KG1 (cell line): ENCODE data around the gene QRICH2.
"Not testable (repeated sequence)": the region's sequence is repeated elsewhere in the genome, so short reads cannot be mapped to it uniquely, and the experiment has no call there.

ENCODE experiments used
- DNase-seq: peaks from one replicate; lab custom pipeline; 2025; lab: John Stamatoyannopoulos, UW

Gene QRICH2

DNA sequence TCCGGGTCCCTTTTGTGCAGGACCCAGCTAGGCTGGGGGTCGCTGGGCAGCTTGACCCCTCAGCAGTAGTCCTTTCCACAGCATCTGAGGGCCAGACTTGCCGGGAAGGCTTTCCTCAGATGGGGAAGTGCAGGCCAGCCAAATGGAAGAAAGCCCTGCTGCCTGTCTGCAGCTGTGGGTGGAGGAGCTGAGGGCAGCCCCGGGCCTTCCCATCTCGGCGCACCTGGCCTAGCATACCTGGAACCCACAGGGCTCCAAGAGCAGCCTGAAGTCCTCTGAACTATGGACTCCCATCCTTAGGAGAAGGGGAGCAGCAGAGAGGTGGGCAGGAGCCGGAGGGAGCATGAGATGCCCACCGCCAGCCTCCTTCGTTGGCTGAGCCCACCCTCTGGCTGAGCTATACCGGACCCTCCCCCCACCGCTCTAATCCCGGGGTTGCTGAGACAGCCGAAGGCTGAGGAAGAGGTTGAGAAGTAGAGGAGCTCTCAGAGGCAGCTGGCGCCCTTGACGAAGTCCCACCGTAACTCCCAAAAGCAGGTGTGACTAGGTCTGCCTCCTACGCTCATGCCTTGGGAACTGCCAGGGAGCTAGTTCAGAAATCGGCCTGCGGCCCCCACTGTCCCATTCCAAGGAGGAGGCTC lies 29.7 kb downstream of the QRICH2 start:
- no peak for DNase-seq

DNA sequence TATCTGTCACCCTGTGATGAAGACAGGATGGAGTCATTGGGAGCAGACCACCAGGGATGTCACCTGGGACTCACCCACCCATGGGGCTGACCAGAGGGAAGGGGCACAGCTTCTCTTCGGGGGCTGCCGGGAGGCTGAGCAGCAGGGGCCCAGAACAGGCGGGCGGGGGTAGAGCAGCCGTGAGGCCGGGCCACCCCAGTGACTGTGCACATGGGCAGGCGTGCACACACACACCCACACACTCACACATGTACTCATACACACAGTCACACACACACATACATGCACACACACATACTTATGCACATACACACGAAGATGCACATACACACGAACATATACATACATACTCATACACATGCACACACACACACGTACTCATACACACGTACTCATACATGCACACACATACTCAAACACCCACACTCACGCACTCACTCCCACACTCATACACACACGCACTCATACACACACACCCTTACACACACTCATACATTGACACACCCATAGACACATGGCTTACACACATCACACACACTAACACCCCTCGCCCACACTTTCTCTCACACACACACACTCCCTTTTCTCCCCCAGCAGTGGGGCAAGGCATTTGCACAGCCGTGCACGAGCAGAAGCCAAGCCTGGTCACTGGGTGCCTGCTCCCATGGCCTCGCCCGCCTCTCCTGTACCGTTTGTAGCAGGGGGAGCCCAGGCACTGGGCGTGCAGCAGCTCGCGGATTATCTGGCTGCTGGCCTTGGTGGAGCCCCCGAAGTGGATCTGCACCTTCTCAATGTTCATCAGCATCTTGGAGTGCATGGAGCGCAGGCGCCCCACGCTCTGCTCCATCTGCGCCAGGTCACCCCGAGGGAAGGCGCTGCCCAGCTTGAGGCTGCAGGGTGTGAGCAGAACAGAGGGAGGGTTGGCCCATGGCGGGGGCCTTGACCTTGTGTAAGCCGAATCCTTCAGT lies 30.5 kb downstream of the QRICH2 start:
- DNase-seq: no peak

DNA sequence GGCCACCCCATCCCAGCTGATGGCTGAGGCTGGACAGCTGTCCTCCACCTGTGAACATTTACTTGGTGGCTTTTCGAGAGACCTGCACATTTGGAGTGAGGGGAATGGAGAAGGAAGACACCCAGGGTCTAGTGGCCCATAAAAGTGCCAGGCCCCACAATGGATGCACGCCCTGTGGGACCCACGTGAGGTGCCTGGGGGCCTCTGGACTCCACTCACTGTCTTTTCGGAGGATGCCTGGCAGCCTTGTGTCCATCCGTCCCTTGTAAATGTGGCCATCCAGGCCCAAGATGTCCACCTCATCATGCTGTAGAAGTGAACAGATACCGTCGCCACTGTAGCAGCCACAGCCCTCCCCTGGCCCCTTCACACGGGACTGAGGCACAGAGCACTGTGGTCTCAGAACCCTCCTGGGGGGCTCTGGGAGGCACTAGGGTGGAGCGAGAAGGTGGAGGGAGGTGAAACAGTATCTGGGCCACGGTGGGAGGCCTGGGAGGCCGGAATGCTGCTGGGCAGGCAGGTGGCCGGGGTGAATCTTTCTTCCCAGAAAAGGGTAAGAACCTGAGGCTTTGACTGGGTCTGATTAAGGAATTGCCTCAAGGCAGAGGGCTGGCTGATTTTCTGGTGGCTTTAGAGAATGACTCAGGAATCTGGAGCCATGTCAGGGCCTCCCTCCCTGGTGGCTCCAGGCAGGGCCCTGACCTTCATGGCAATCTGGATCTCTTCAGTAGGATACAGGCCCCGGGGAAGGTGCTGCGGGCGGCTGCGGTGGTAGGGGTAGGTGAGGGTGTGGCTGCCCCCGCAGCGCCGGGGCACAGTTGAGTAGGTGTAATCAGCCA lies 31.4 kb downstream of the QRICH2 start:
- no peak for DNase-seq

DNA sequence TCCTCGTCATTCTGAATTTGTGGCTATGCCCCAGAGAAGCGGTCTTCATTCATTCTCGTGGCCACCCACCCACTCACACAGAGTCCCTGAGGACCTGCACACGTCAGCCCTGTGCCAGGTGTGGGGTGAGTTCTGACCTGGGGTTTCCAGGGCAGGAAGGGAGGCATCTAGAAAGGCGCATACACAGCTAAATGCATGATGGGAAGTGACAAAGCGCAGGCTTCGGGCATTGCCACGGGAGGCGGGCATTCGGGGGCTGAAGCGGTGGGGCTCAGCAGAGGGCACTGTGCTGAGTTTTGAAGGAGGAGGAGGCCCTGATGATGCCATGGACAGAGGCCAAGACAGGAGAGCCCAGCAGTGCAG lies 32.0 kb downstream of the QRICH2 start:
- DNase-seq: no peak

DNA sequence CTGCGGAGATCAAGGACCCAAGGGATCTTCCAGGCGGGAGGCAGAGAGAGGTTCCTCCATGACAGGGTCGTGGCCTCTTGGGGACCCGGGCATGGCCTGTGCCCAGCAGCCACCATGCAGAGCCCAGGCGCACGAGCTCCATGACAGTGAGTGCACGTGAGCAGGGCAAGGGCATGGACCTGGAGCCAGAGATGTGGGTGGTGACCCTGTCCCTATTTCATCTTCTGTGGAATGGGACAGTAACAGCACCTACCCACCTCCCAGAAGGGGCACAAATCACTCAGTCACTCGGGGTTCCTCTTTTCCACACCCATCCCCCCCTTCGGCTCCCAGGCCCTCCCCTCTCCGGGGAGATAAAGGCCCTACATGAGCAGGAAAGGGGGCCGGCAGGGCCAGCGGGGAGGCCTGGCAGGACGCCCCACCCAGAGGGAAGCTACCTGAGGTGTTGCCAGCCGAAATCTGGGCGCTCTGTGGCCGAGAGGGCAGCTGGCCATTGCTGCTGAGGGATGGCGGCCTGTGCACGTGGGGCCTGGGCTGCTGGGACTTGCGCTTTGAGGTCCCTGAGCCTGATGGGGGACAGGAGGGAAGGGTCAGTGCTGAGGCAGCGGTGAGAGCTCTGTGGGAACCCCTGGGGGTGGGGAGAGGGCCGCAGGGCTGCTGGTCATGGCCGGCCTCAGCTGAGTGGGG lies 32.6 kb downstream of the QRICH2 start:
- DNase-seq: no peak

DNA sequence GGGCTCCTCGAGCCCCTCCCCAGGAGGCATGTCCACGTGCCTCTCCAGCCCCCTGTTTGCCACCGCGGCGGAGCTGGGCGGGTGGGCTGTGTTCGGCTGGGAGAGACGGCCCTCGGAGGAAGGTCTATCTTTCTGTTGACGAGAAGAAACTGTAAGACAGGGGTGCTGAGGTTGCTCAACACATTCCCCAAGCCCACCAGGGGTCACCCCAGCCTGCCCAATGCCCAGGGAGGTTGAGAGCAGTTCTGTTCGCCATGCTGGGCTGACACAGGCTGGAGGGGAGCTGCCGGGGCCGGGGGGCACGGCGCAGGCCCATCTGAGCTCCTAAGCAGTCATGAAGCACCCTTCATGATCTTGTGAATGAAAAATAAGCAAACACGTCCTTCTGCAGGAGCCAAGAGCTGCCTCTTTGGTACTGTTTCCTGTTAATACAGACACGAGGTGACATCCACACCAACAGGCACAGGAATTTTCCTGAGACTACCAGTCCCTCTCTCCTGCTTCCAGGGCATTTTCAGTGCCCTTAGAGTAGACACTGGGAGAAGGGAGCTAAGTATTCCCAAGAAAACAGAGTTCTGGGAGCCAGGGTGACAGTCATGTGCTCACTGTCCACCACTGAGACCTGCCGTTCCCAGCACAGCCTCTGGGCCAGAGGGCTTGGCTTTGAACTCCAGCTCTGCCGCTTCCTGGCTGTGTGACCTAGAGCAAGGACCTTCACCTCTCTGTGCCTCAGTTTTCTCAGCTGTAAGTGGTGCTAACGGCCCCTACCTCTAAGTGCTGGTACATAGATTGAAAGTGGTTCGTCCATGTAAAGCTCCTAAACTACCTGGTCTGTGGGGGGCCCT lies 33.7 kb downstream of the QRICH2 start:
- DNase-seq: no peak

DNA sequence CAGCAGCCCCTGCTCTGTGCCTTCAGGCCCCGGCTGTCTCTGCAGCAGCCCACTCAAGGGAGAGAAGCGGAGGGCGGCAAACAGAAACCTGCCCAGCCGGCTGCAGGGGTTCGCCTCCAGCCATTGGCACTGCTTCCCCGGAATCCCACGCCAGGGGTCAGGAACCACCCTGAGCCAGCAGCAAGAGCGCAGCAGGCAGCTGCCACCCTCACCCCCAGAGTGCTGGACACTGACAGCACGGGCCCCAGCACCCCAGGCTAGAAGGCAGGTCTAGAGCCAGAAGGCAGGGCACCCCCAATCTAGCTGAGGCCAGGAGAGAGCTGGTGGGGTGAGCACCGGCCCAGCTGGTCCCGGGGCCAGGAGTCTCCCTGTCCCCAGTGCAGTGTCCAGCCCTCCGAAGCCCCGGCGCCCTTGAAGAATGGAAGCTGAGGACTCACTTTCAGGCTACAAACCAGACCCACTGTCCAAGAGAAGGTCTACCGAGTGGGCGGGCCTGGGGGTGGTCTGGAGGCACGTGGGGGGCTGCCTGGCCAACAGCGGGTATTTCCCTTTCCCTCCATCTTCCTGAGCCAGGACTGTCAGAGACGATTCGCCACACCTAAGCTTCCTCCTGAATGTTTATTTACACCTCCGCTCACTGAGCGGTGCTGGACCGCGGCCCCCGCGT lies 34.5 kb downstream of the QRICH2 start:
- DNase-seq: no peak

DNA sequence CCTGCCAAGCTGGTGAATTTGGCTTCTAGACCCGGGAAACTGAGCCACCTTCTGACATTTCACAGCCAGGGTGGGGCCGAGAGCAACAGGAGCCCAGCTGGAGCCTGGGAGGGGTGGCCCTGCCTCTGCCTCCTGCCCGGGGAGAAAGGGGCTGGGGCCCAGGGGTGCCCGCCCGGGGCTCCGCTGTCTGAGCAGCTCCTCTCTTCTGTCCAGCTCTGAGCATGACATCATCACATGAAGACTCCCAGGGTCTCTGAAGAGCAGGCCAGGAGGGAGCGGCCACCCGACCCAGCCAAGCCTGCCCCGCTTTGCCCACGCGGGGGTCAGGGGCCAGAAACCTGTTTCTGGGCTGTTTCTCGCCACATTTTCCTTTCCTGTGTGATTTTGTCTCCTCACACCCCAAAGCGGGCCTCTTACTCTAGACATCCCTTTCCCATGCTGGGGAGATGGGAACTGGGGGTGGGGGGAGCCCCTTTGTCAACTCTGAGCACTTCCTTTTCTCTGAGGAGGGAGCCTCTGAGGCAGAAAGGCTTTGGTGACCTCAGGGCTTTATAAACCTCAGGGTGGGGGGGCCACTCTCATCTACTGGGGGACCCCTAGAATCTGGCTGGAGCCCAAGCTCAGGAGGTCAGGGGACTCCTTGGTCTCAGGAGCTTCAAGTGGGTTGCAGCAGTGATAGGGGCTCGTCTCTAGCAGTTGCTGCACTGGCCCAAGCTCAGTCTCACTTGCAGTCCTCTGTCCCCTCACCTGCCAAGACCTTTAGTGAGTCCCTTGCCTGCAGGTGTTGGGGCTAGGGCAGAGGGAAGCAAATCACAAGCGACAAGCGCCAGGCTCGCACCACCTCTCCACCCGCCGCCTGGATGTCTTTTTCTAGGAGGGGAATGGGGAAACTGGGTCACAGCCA lies 35.3 kb downstream of the QRICH2 start:
- DNase-seq: no peak

DNA sequence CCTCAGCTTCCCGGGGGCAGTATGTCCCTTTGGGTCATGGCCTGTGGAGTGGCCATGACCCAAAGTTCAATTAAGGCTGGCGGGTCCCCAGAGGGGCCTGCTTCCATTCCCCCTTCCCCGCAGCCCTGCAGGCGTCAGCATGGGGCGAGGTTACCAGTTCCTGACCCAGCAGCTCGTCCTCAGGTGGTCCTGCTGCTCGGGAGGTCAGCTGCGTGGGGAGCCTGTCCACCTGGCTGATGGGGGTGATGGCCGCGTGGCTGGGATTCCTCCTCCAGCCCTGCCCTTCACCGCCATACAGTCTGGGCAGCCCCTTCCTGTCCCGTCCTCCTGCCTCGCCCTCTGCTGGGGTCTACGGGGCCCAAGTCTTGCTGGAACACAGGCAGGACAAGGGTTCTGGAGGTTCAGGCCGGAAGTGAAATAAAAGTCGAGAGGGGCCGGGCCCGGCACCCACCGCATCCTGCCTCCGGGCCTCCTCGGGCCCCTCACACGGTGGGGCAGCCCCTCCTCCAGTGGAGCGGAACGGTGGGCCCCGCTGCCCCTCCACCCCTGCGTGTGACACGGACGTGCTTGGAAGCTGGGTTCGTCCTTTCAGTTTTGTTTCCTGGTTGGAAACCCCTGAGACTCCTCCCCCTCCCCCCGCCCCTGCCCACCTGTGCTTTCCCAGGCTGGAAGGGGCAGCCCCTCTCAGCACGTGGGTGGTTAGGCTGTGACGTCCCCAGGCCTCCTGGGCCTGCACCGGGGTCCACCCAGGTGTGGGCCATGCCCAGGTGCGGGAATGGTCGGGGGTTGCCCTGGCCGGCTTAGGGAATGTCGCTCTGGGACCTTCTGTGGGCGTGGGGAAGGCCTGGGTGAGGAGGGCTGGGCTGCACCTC lies 36.2 kb downstream of the QRICH2 start:
- no peak for DNase-seq

DNA sequence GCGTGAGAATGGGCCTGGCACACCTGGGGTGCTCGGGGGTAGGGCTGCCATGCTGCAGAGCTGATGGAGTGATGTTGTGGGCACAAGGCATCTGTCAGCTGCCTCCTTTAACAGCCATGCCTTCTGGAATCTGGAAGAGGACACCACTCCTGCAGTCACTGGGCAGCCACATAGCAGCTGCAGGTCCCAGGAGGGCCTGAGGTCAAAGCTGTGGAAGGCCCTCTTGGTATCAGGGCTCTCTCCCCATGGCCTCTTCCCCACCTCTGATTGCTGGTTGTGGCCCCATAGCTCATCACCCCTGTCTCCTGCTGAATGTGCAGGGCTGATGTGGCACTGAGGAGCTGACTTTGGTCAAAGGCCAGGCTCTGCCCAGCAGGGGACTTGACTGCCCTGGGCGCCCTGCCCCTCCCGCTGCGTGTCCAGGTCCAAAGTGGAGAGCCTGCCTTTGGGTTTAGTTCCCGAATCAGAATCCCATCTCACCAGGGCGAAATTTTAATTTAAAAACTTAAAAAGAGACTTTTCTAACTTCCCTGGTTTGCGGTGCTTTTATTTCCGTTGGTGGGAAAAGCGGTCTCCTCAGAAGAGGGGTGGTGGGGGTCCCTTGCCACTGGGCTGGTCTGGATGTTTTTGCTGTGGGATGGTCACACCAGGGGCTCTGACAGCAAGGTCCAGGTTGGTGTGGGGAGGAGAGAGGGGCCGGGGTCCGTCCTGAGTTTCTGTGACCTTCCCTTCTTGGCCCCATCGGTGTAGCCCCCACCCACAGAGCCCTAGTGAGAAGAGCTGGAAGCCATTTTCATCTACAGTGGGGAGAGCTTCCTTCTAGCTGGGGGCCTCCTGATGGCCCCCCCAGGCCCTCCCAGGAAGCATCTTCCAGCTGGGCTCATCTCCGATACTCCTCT lies 37.1 kb downstream of the QRICH2 start:
- no peak for DNase-seq

DNA sequence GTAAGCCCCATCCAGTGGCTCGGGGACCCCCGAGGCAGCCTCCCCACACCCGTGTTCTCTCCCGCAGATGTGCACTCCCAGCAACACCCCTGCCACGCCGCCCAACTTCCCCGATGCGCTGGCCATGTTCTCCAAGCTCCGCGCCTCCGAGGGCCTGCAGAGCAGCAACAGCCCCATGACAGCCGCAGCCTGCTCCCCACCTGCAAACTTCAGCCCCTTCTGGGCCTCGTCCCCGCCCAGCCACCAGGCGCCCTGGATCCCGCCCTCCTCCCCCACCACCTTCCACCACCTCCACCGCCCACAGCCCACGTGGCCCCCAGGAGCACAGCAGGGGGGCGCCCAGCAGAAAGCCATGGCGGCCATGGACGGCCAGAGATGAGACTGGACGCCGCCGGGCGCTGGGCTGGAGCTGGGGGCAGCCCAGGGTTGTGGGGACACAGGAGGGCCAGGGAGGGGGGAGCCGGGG lies 37.9 kb downstream of the QRICH2 start:
- DNase-seq: no peak

DNA sequence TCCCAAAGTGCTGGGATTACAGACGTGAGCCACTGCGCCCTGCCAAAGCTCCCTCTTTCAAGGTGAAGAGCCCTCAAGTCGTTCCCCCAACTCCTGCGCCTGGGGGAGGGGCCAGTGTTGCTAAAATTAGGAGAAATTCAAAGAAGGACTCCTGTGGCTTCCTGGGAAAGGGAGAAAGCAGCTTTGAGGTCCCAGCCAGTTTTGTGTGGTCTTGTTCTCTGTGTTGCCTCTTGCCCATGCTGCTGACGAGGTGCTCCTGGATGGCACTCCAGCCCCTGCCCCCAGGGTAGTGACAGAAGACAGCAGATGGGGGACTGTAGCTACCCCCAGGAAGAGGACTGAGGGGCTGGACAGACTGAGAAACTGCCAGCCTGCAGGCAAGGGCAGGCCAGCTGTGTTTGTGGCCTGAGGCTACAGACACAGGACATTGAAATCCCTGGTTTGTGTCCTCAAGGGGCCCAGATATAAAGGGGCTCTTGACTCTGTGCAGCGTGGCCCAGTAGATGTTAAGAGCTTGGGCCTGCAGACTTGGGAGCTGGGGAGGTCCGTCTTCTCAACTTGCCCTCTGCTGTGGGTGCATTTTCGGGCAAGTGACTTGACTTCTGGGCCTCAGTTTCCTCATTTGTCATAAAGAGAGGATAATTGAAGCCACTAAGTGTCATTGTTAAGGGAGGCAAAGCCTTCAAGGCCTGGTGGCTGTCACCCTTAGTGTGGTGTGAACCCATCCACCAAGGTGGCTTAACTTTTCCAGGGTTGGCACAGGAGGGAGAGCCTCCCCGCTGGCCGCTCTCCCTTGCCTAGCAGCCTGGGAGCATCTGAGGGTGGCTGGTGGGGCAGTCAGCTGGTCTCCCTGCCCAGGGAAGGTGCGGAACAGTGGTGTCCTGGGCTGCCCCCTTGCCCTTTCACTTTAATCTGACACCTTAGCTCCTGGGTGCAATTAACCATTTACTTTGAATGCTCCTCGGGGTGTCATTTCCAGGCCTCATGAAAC lies 38.8 kb downstream of the QRICH2 start:
- no peak for DNase-seq

DNA sequence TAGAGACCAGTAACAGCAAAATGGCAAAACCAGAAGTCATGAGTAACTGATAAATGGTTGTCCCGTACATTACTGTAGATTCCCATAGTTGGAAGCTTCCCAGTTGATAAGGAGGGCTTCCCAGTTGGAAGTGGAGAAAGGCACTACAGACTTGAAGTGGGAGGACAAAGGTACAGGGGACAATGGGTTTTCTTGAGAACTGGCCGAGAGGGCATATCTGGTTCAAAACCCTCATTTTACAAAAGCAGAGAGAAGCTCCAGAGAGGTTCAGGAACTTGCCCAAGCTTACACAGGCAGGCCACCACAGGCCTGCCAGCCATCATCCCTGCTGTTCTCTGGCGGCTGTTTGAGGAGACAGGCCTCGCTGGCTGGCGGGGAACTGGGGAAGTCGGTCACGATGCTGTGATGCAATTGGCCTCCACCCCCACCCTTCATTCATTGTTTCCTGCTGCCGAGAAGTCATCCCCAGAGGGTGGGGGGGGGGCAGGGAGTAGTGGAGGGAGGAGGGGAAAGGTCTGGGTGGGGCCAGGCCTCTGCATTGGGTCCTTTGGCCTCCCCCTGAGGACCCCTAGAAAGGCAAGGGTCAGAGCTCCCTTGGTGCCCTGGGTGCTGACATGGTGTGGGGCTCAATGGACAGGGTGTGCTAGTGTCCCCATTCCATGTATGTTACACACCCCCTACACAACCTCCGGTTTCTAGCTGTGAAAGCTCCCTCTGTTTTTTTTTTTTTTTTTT lies 39.9 kb downstream of the QRICH2 start:
- peak; percentile 46 for DNase-seq

DNA sequence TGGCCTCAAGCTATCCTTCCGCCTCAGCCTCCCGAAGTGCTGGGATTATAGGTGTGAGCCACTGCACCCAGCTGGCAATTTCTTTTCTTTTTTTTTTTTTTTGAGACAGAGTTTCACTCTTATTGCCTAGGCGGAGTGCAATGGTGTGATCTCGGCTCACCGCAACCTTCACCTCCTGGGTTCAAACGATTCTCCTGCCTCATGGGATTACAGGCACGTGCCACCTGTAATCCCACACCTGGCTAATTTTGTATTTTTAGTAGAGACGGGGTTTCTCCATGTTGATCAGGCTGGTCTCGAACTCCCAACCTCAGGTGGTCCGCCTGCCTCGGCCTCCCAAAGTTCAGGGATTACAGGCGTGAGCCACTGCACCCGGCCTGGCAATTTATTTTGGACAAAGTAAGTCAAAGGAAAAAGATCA lies 40.5 kb downstream of the QRICH2 start:
- not testable (repeated sequence) for DNase-seq

DNA sequence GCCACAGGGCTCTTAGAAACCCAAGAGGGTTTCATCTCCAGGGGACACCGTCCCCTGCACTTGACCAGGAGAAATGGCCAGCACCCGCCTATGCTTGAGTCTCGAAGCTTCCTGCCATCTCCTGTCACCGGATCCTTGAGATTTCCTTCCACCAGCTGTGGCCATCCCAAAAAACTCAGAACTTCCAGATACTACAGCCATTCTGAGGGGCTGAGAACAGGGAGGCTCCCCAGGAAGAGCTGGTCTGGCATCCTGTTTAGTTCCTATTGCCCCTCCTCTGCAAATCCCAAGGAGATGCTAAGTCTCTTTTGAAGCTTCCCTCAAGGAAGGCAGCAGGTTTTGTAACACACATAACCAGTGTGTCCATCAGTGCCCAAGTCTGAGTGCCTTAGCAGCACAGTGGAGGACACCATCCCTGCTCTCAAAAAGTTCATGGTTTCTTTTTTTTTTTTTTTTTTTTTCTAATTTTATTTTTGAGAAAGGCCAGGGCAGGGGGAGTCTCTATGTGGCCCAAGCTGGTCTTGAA lies 41.0 kb downstream of the QRICH2 start:
- no peak for DNase-seq
